Fibroblast of skin of right quadriceps (primary cell): Measurements from ENCODE around the gene MUC6.

Experiments used
- DNase-seq: peaks from one replicate; pipeline ENCODE4 v3.0.0-alpha.2; 2013

MUC6 gene

GRCh38 chr11:1072821-1073231, 36.3 kb upstream of the MUC6 start:
- no peak for DNase-seq

- DNase-seq: peak; percentile 25
Measured at GRCh38 chr11:1072116-1072820, 35.8 kb upstream of the MUC6 start.

GRCh38 chr11:1071571-1072115, 35.1 kb upstream of the MUC6 start:
- no peak for DNase-seq

- DNase-seq: no peak
Measured at GRCh38 chr11:1070594-1071462, 34.3 kb upstream of the MUC6 start.

- DNase-seq: no peak
Measured at GRCh38 chr11:1069740-1070139, 33.2 kb upstream of the MUC6 start.

GRCh38 chr11:1067812-1068496, 31.4 kb upstream of the MUC6 start:
- no peak for DNase-seq

- DNase-seq: no peak
Measured at GRCh38 chr11:1064167-1064566, 27.6 kb upstream of the MUC6 start.

- DNase-seq: no peak
Measured at GRCh38 chr11:1062075-1062820, 25.7 kb upstream of the MUC6 start.

- DNase-seq: peak; percentile 76
Measured at GRCh38 chr11:1060852-1061616, 24.5 kb upstream of the MUC6 start.

GRCh38 chr11:1060410-1060809, 23.9 kb upstream of the MUC6 start:
- DNase-seq: no peak

- DNase-seq: no peak
Measured at GRCh38 chr11:1059759-1060158, 23.2 kb upstream of the MUC6 start.

- no peak for DNase-seq
Measured at GRCh38 chr11:1057806-1058205, 21.3 kb upstream of the MUC6 start.

GRCh38 chr11:1055990-1056771, 19.7 kb upstream of the MUC6 start:
- no peak for DNase-seq

- DNase-seq: no peak
Measured at GRCh38 chr11:1055109-1055703, 18.7 kb upstream of the MUC6 start.

- no peak for DNase-seq
Measured at GRCh38 chr11:1054143-1055108, 17.9 kb upstream of the MUC6 start.

- DNase-seq: no peak
Measured at GRCh38 chr11:1053121-1053901, 16.8 kb upstream of the MUC6 start.

GRCh38 chr11:1052133-1053011, 15.9 kb upstream of the MUC6 start:
- no peak for DNase-seq
